Trophoblast cell (in vitro differentiated cells and primary cell): ENCODE results near the gene VGLL3.

Source experiments
- DNase-seq, 2 donors: peaks; one replicate each; pipeline ENCODE4 v3.0.0-alpha.2; 2016
- H2AFZ ChIP-seq: 2 replicates; pipeline ENCODE4 v1.6.1; 2013; ENCODE audit warnings: low read length, moderate library complexity, mild to moderate bottlenecking; ENCODE audit not compliant: insufficient read depth, poor library complexity
- H2AK5ac ChIP-seq: 2 replicates; pipeline ENCODE4 v1.6.1; 2013; ENCODE audit warnings: mild to moderate bottlenecking, low read length
- H2BK120ac ChIP-seq: 2 replicates; pipeline ENCODE4 v1.6.1; 2013; ENCODE audit warnings: low read length, mild to moderate bottlenecking, moderate library complexity; ENCODE audit not compliant: insufficient read depth, poor library complexity
- H2BK12ac ChIP-seq: 2 replicates; pipeline ENCODE4 v1.6.1; 2013; ENCODE audit warnings: mild to moderate bottlenecking, low read length, moderate library complexity
- H2BK5ac ChIP-seq: 2 replicates; pipeline ENCODE4 v1.6.1; 2013; ENCODE audit warnings: low read length, low read depth, moderate library complexity, mild to moderate bottlenecking; ENCODE audit not compliant: poor library complexity
- H3K14ac ChIP-seq: 2 replicates; pipeline ENCODE4 v1.6.1; 2013; ENCODE audit warnings: mild to moderate bottlenecking, low read length
- H3K18ac ChIP-seq: 2 replicates; pipeline ENCODE4 v1.6.1; 2013; ENCODE audit warnings: mild to moderate bottlenecking, low read length
- H3K23ac ChIP-seq: 2 replicates; pipeline ENCODE4 v1.6.1; 2013; ENCODE audit warnings: low read length
- H3K27ac ChIP-seq: 2 replicates; pipeline ENCODE4 v1.5.1; 2013; ENCODE audit warnings: low read depth, mild to moderate bottlenecking, inconsistent platforms, low read length, moderate library complexity
- H3K27me3 ChIP-seq: 2 replicates; pipeline ENCODE4 v1.6.1; 2013; ENCODE audit warnings: inconsistent platforms, mild to moderate bottlenecking, low read length, moderate library complexity; ENCODE audit not compliant: insufficient read depth
- H3K36me3 ChIP-seq, 2 experiments: 1 replicate in 1 of 2; 2 replicates in 1 of 2; pipeline ENCODE4 v1.6.1; 2013; ENCODE audit warnings: low read length in 2 of 2, mild to moderate bottlenecking in 2 of 2, moderate library complexity in 1 of 2; ENCODE audit not compliant: insufficient read depth in 2 of 2, control insufficient read depth in 1 of 2
- H3K4ac ChIP-seq: 2 replicates; pipeline ENCODE4 v1.6.1; 2013; ENCODE audit warnings: low read depth, mild to moderate bottlenecking, low read length, moderate library complexity
- H3K4me1 ChIP-seq, 2 experiments: 1 replicate in 1 of 2; 2 replicates in 1 of 2; pipeline ENCODE4 v1.6.1; 2013; ENCODE audit warnings: low read length in 2 of 2, mild to moderate bottlenecking in 2 of 2, moderate library complexity in 1 of 2; ENCODE audit not compliant: insufficient read depth in 2 of 2, control insufficient read depth in 1 of 2
- H3K4me2 ChIP-seq: 2 replicates; pipeline ENCODE4 v1.6.1; 2013; ENCODE audit warnings: inconsistent platforms, mild to moderate bottlenecking, low read length, moderate library complexity
- H3K4me3 ChIP-seq: 2 replicates; pipeline ENCODE4 v1.5.1; 2013; ENCODE audit warnings: mild to moderate bottlenecking, low read depth, low read length, inconsistent platforms
- H3K79me1 ChIP-seq: one replicate; pipeline ENCODE4 v1.6.1; 2013; ENCODE audit warnings: low read length
- H3K79me2 ChIP-seq: 2 replicates; pipeline ENCODE4 v1.6.1; 2013; ENCODE audit warnings: low read length, mild to moderate bottlenecking; ENCODE audit not compliant: control insufficient read depth, insufficient read depth, poor library complexity
- H3K9ac ChIP-seq: 2 replicates; pipeline ENCODE4 v1.6.1; 2013; ENCODE audit warnings: mild to moderate bottlenecking, low read length
- H3K9me3 ChIP-seq: 2 replicates; pipeline ENCODE4 v1.6.1; 2013; ENCODE audit warnings: low read depth, mild to moderate bottlenecking, control low read depth, inconsistent platforms, low read length; ENCODE audit not compliant: insufficient read depth
- H4K12ac ChIP-seq: 2 replicates; pipeline ENCODE4 v1.6.1; 2013; ENCODE audit warnings: low read depth, mild to moderate bottlenecking, low read length, moderate library complexity
- H4K8ac ChIP-seq: 2 replicates; pipeline ENCODE4 v1.6.1; 2013; ENCODE audit warnings: low read depth, mild to moderate bottlenecking, low read length, moderate library complexity
- H4K91ac ChIP-seq: one replicate; pipeline ENCODE4 v1.6.1; 2013; ENCODE audit warnings: low read depth, mild to moderate bottlenecking, low read length, moderate library complexity
- WGBS: extraction: QIAGEN DNeasy Blood & Tissue Kit; methylation state at CpG from one replicate; pipeline ENCODE4 v1.1.7; 2013; ENCODE audit warnings: missing lambda C conversion rate; ENCODE audit not compliant: insufficient read length, insufficient coverage; ENCODE audit errors: extremely low coverage; 5-methylcytosine and 5-hydroxymethylcytosine counted together

The VGLL3 gene

GRCh38 chr3:87006844-87007439, 16.0 kb upstream of the VGLL3 start:
- Histone ChIP-seq H3K9ac (no peak overlapping the region), H3K27ac (no peak overlapping the region), H2AFZ (no peak overlapping the region), H2AK5ac (no peak overlapping the region), H3K79me1 (peaks cover 2% of the 10 kb centered on the region), H3K18ac (no peak overlapping the region), H2BK12ac (no peak overlapping the region), H3K14ac (no peak overlapping the region), H3K36me3 (no peaks in the 10 kb centered on the region), H3K27me3 (no peaks in the 10 kb centered on the region), H3K9me3 (no peaks in the 10 kb centered on the region), H4K8ac (no peak overlapping the region), H3K4ac (no peak overlapping the region), H3K4me2 (no peak overlapping the region), H3K4me1 (peaks cover 3% of the 10 kb centered on the region in 2 experiments), H2BK120ac (no peak overlapping the region), H3K79me2 (no peaks in the 10 kb centered on the region), H3K4me3 (no peak overlapping the region), H4K91ac (no peak overlapping the region), H4K12ac (no peak overlapping the region), H2BK5ac (no peak overlapping the region), H3K23ac (no peak overlapping the region)
- peak in 1 of 2 donors; percentile 57 for DNase-seq
- WGBS: no CpG with 5 or more reads among the region's 4 CpGs

- no peak overlapping the region for H3K9ac ChIP-seq
These were observed 13.9 kb upstream of the VGLL3 start for GRCh38 chr3:87004883-87005282.

GRCh38 chr3:87002346-87002745, 11.4 kb upstream of the VGLL3 start:
- Histone ChIP-seq H3K4me3 (no peak overlapping the region), H4K91ac (peak overlapping the region; percentile 59), H3K9me3 (no peaks in the 10 kb centered on the region), H3K4ac (no peak overlapping the region), H3K4me2 (peak overlapping the region; percentile 6), H3K4me1 (peaks cover 4% of the 10 kb centered on the region in 2 experiments), H3K9ac (no peak overlapping the region), H2AK5ac (no peak overlapping the region), H2BK120ac (peak overlapping the region; percentile 74), H3K18ac (peak overlapping the region; percentile 75), H3K23ac (no peak overlapping the region), H3K27me3 (no peaks in the 10 kb centered on the region), H3K79me2 (no peaks in the 10 kb centered on the region), H3K27ac (peak overlapping the region; percentile 76), H2AFZ (peak overlapping the region; percentile 45), H3K14ac (peak overlapping the region; percentile 72), H4K8ac (peak overlapping the region; percentile 69), H2BK5ac (peak overlapping the region; percentile 87), H2BK12ac (peak overlapping the region; percentile 89), H4K12ac (no peak overlapping the region), H3K36me3 (no peaks in the 10 kb centered on the region), H3K79me1 (peaks cover 3% of the 10 kb centered on the region)
- DNase-seq: peak; percentile 85 to 97
- WGBS: no CpG with 5 or more reads among the region's 4 CpGs

More at GRCh38 chr3:87004883-87005282, 13.9 kb upstream of the VGLL3 start:
- WGBS: no CpG with 5 or more reads among the region's 2 CpGs
- Histone ChIP-seq H2BK120ac (no peak overlapping the region), H4K91ac (no peak overlapping the region), H3K14ac (no peak overlapping the region), H3K27ac (no peak overlapping the region), H3K23ac (no peak overlapping the region), H3K18ac (no peak overlapping the region), H2BK12ac (no peak overlapping the region), H2AFZ (no peak overlapping the region), H3K4me1 (peaks cover 4% of the 10 kb centered on the region in 2 experiments), H3K36me3 (no peaks in the 10 kb centered on the region), H4K12ac (no peak overlapping the region), H3K4me2 (no peak overlapping the region), H3K79me2 (no peaks in the 10 kb centered on the region), H3K9me3 (no peaks in the 10 kb centered on the region), H3K4ac (no peak overlapping the region), H3K4me3 (no peak overlapping the region), H4K8ac (no peak overlapping the region), H3K79me1 (peaks cover 3% of the 10 kb centered on the region), H2BK5ac (no peak overlapping the region), H2AK5ac (no peak overlapping the region), H3K27me3 (no peaks in the 10 kb centered on the region)
- peak in 1 of 2 donors; percentile 9 for DNase-seq

GRCh38 chr3:87001473-87002098, 10.6 kb upstream of the VGLL3 start:
- no peaks in the 10 kb centered on the region for H3K36me3 ChIP-seq
- H4K91ac ChIP-seq: peak overlapping the region; percentile 59
- peak overlapping the region; percentile 45 for H2AFZ ChIP-seq
- H2BK12ac ChIP-seq: peak overlapping the region; percentile 89
- H3K23ac ChIP-seq: no peak overlapping the region
- H3K9me3 ChIP-seq: no peaks in the 10 kb centered on the region
- H3K14ac ChIP-seq: peak overlapping the region; percentile 72
- H2BK5ac ChIP-seq: peak overlapping the region; percentile 87
- H3K79me1 ChIP-seq: peaks cover 5% of the 10 kb centered on the region
- no peak overlapping the region for H3K4me2 ChIP-seq
- H3K79me2 ChIP-seq: no peaks in the 10 kb centered on the region
- peak overlapping the region; percentile 12 for H4K12ac ChIP-seq
- no peak overlapping the region for H3K9ac ChIP-seq
- no peaks in the 10 kb centered on the region for H3K27me3 ChIP-seq
- peak in 1 of 2 donors; percentile 59 for DNase-seq
- H3K4ac ChIP-seq: peak overlapping the region; percentile 39
- peak overlapping the region; percentile 74 for H2BK120ac ChIP-seq
- no CpG with 5 or more reads among the region's 4 CpGs for WGBS
- peak overlapping the region; percentile 69 for H4K8ac ChIP-seq
- H3K18ac ChIP-seq: peak overlapping the region; percentile 75
- peak overlapping the region; percentile 76 for H3K27ac ChIP-seq
- H3K4me3 ChIP-seq: no peak overlapping the region
- peak overlapping the region; percentile 22 for H2AK5ac ChIP-seq
- peaks cover 6% of the 10 kb centered on the region in 2 experiments for H3K4me1 ChIP-seq
